Keratinocyte (primary cell): ENCODE results near the gene ITGA3.

Source experiments
- CTCF ChIP-seq, 3 experiments: IDR thresholded peaks in 1 of 3; conservative IDR thresholded peaks in 1 of 3; optimal IDR thresholded peaks in 1 of 3; 2 replicates in 2 of 3; 3 replicates in 1 of 3; pipeline versions ENCODE3 to v1.5.1; 2011; ENCODE audit warnings: low read length in 3 of 3, mild to moderate bottlenecking in 3 of 3, moderate library complexity in 2 of 3, control low read depth in 1 of 3, inconsistent platforms in 1 of 3; ENCODE audit not compliant: insufficient read depth in 2 of 3; ENCODE audit errors: extremely low read depth in 1 of 3
- EZH2 ChIP-seq: IDR thresholded peaks from one replicate; pipeline ENCODE4 v1.6.1; 2012; ENCODE audit warnings: inconsistent platforms, mild to moderate bottlenecking, low read length, moderate library complexity

- TF ChIP-seq CTCF (optimal IDR thresholded peaks at IDR 0.05 in 1 of 3, IDR thresholded peaks at IDR 0.05 in 1 of 3, conservative IDR thresholded peaks at IDR 0.05 in 1 of 3; ENCODE audit: extremely low read depth in 1 of 3, insufficient read depth in 2 of 3, low read length in 3 of 3) (no peak), EZH2 (no peak)
Measured at GRCh38 chr17:50095626-50096037, 39.7 kb downstream of the ITGA3 start.
